HCT116 (cell line): ENCODE measurements around the gene RFX2. TPM values are rescaled to one million over a fixed set of nuclear protein-coding genes. Genes with fewer than 3 reads are reported as not detected.
A peak's percentile ranks its signal among the peaks of the same experiment; 100 is the strongest.
"Not testable (repeated sequence)": the region's sequence is repeated elsewhere in the genome, so short reads cannot be mapped to it uniquely, and the experiment has no call there.

Experiments used
- ATAC-seq: fragments of 200-7000 bp; cut with Tn5 transposase; 2 replicates; pipeline ENCODE4 v1.9.1; 2020; ENCODE audit warnings: mild to moderate bottlenecking, moderate library complexity
- BruUV-seq: library from RNA; stranded (reverse); fragments of 400-500 nt; replicated peaks from 2 replicates; lab custom pipeline; 2021; lab: Mats Ljungman, UMichigan
- CTCF ChIA-PET: fragments of 300-600 bp; sonication (Branson Sonifier 250); formaldehyde crosslinking; loops from one replicate; lab custom pipeline; 2021; ENCODE audit warnings: antibody characterized with exemption; lab: Charles Lee
- POLR2A ChIA-PET: fragments of 300-600, 350-600 bp; sonication (Branson Sonifier 250); formaldehyde crosslinking; loops from one replicate; lab custom pipeline; 2021; ENCODE audit warnings: antibody characterized with exemption; lab: Charles Lee
- RAD21 ChIA-PET, 2 experiments: fragments of 300-600 bp; sonication (Branson Sonifier 250); formaldehyde crosslinking; loops; one replicate each; lab custom pipeline; 2023; ENCODE audit warnings: low total read pairs in 2 of 2; ENCODE audit not compliant: uncharacterized antibody in 2 of 2, unreplicated experiment in 2 of 2, low non-redundant PET in 1 of 2; lab: Charles Lee
- DNase-seq: peaks from one replicate; pipeline ENCODE4 v3.0.0-alpha.2; 2010; ENCODE audit warnings: low read depth, low spot score
- H2AFZ ChIP-seq: fragments of 200-600 bp; shearing (Covaris generic), sonication (generic); 2 replicates; pipeline ENCODE4 v1.6.1; 2017; ENCODE audit warnings: low read depth, mixed run types, mixed read lengths, antibody characterized with exemption, low read length; ENCODE audit not compliant: poor library complexity, severe bottlenecking
- H3K27ac ChIP-seq: 2 replicates; pipeline ENCODE4 v1.5.1; 2012; ENCODE audit warnings: low read depth, low read length
- H3K27me3 ChIP-seq: fragments of 200-600 bp; sonication (generic); 2 replicates; pipeline ENCODE4 v1.6.1; 2016; ENCODE audit warnings: mixed run types, low read length, mixed read lengths; ENCODE audit not compliant: insufficient read depth
- H3K36me3 ChIP-seq, 2 experiments: fragments of 200-500 bp in 1 of 2; fragments of 200-600 bp in 1 of 2; sonication (Bioruptor generic) in 1 of 2; sonication (generic) in 1 of 2; 2 replicates each; pipeline versions ENCODE4 v1.5.1 to v1.6.1; 2014 to 2016; ENCODE audit warnings: low read length in 2 of 2, inconsistent platforms in 1 of 2, mixed read lengths in 1 of 2, mixed run types in 1 of 2; ENCODE audit not compliant: insufficient read depth in 2 of 2, control insufficient read depth in 1 of 2
- H3K4me1 ChIP-seq, 2 experiments: fragments of 200-600 bp in 1 of 2; sonication (generic) in 1 of 2; 2 replicates each; pipeline versions ENCODE4 v1.5.1 to v1.6.1; 2012 to 2017; ENCODE audit warnings: low read length in 2 of 2, inconsistent platforms in 1 of 2, mild to moderate bottlenecking in 1 of 2, mixed read lengths in 1 of 2, mixed run types in 1 of 2, moderate library complexity in 1 of 2; ENCODE audit not compliant: insufficient read depth in 2 of 2, control insufficient read depth in 1 of 2
- H3K4me2 ChIP-seq: fragments of 200-600 bp; sonication (generic); 2 replicates; pipeline ENCODE4 v1.6.1; 2017; ENCODE audit warnings: mixed run types, low read length, mixed read lengths
- H3K4me3 ChIP-seq, 2 experiments: fragments of 200-600 bp in 1 of 2; sonication (generic) in 1 of 2; replicated peaks in 1 of 2; 2 replicates each; pipeline ENCODE4 v1.5.1; 2011 to 2016; ENCODE audit warnings: low read length in 2 of 2, control low read depth in 1 of 2, low read depth in 1 of 2, mild to moderate bottlenecking in 1 of 2, mixed read lengths in 1 of 2, mixed run types in 1 of 2
- H3K79me2 ChIP-seq: fragments of 200-600 bp; sonication (generic); 2 replicates; pipeline ENCODE4 v1.6.1; 2017; ENCODE audit warnings: mild to moderate bottlenecking, mixed run types, low read length, moderate library complexity, mixed read lengths; ENCODE audit not compliant: insufficient read depth
- H3K9ac ChIP-seq: fragments of 200-600 bp; sonication (generic); 2 replicates; pipeline ENCODE4 v1.6.1; 2016; ENCODE audit warnings: low read length, mixed read lengths
- H3K9me2 ChIP-seq: fragments of 200-600 bp; sonication (generic), shearing (Covaris generic); 2 replicates; pipeline ENCODE4 v1.6.1; 2017; ENCODE audit warnings: mixed run types, mild to moderate bottlenecking, moderate library complexity; ENCODE audit not compliant: insufficient read depth
- H3K9me3 ChIP-seq, 2 experiments: fragments of 200-500 bp in 1 of 2; fragments of 200-600 bp in 1 of 2; sonication (Bioruptor generic) in 1 of 2; sonication (generic) in 1 of 2; 2 replicates each; pipeline ENCODE4 v1.6.1; 2014 to 2017; ENCODE audit warnings: low read length in 2 of 2, mixed read lengths in 2 of 2, inconsistent platforms in 1 of 2, low read depth in 1 of 2, mild to moderate bottlenecking in 1 of 2, mixed run types in 1 of 2, moderate library complexity in 1 of 2; ENCODE audit not compliant: control insufficient read depth in 1 of 2, insufficient read depth in 1 of 2
- H4K20me1 ChIP-seq: fragments of 200-600 bp; sonication (generic), shearing (Covaris generic); 2 replicates; pipeline ENCODE4 v1.6.1; 2017; ENCODE audit warnings: mixed run types, mild to moderate bottlenecking, moderate library complexity; ENCODE audit not compliant: insufficient read depth
- ATF3 ChIP-seq: IDR thresholded peaks from 2 replicates; pipeline ENCODE4 v1.6.1; 2012
- EGR1 ChIP-seq: IDR thresholded peaks from 2 replicates; pipeline ENCODE4 v1.6.1; 2012; ENCODE audit warnings: low read depth
- EZH2 ChIP-seq: fragments of 200-600 bp; sonication (generic); IDR thresholded peaks from 2 replicates; pipeline ENCODE4 v1.6.1; 2017; ENCODE audit warnings: antibody characterized with exemption, mixed run types
- FOSL1 ChIP-seq: IDR thresholded peaks from 2 replicates; pipeline ENCODE4 v1.6.1; 2012; ENCODE audit warnings: low read depth
- POLR2AphosphoS5 ChIP-seq: IDR thresholded peaks from 2 replicates; pipeline ENCODE4 v1.6.1; 2011; ENCODE audit warnings: mild to moderate bottlenecking, low read depth, low read length, moderate library complexity
- RAD21 ChIP-seq: IDR thresholded peaks from 2 replicates; pipeline ENCODE4 v1.6.1; 2012; ENCODE audit warnings: low read depth, mild to moderate bottlenecking
- SRF ChIP-seq: IDR thresholded peaks from 2 replicates; pipeline ENCODE4 v1.6.1; 2012; ENCODE audit warnings: low read depth
- TCF7L2 ChIP-seq: IDR thresholded peaks from 2 replicates; pipeline ENCODE4 v1.7.0; 2011; ENCODE audit warnings: borderline replicate concordance, inconsistent platforms; ENCODE audit not compliant: insufficient read depth, insufficient read length; ENCODE audit errors: extremely low read depth
- YY1 ChIP-seq: IDR thresholded peaks from 2 replicates; pipeline ENCODE4 v1.6.1; 2011; ENCODE audit warnings: low read length, low read depth, moderate library complexity, mild to moderate bottlenecking; ENCODE audit not compliant: insufficient replicate concordance; ENCODE audit errors: extremely low read depth
- intact Hi-C: fragments of 100-400 bp; cut with micrococcal nuclease; formaldehyde crosslinking; loops from 2 replicates; pipeline ENCODE4 v1.10.0; 2022
- total RNA-seq: library from RNA; stranded (reverse); gene quantifications from one replicate; pipeline ENCODE4 v1.2.1, GENCODE V29; 2021; ENCODE audit not compliant: unreplicated experiment

The RFX2 gene
- total RNA-seq, 1 experiment from 2014 or later, result 13.7 TPM

GRCh38 chr19:6109947-6110346, 353 bp downstream of the RFX2 start:
- H3K27ac ChIP-seq, result no peak overlapping the region; the same call in 1 of the 2 replicates
- H3K79me2 ChIP-seq, result peaks cover 17% of the 10 kb centered on the region
- no peaks in the 10 kb centered on the region for H3K9me3 ChIP-seq
- DNase-seq, result no peak
- H3K27me3 ChIP-seq, result no peaks in the 10 kb centered on the region
- H3K4me1 ChIP-seq, result peaks cover 6 to 14% of the 10 kb centered on the region in 2 experiments; a peak in 3 of 4 replicates
- CTCF ChIA-PET, result no interaction called here
- intact Hi-C loops, result no loop called here
- TF ChIP-seq ATF3 (no peak), TCF7L2 (no peak), SRF (no peak), EZH2 (no peak)
- H2AFZ ChIP-seq, result no peak overlapping the region
- POLR2A ChIA-PET, result no interaction called here
- H4K20me1 ChIP-seq, result no peaks in the 10 kb centered on the region
- H3K36me3 ChIP-seq, result no peaks in the 10 kb centered on the region
- ATAC-seq, result no peak
- RAD21 ChIA-PET, result no interaction called here
- H3K4me2 ChIP-seq, result peak overlapping the region; percentile 89
- BruUV-seq, result no TSS peak
- H3K9ac ChIP-seq, result peak overlapping the region; percentile 78
- H3K4me3 ChIP-seq, result peak overlapping the region; percentile 69 to 76
- H3K9me2 ChIP-seq, result no peaks in the 10 kb centered on the region

GRCh38 chr19:6108721-6109633, 1.3 kb downstream of the RFX2 start:
- Histone ChIP-seq H3K79me2 (peaks cover 17% of the 10 kb centered on the region), H3K27ac (no peak overlapping the region), H3K9me3 (no peaks in the 10 kb centered on the region), H3K9me2 (no peaks in the 10 kb centered on the region), H3K4me2 (peak overlapping the region; percentile 89), H3K4me1 (peaks cover 6 to 14% of the 10 kb centered on the region in 2 experiments; a peak in 3 of 4 replicates), H3K27me3 (no peaks in the 10 kb centered on the region), H3K9ac (peak overlapping the region; percentile 78; the same call in 1 of the 2 replicates), H3K4me3 (peak overlapping the region; percentile 69 to 76), H3K36me3 (no peaks in the 10 kb centered on the region), H2AFZ (no peak overlapping the region), H4K20me1 (no peaks in the 10 kb centered on the region)
- intact Hi-C loops, result no loop called here
- ChIA-PET CTCF (no interaction called here), POLR2A (interaction anchor here (1.6 kb wide), 1 partner anchor 16 kb away, joined by 3 read pairs; no protein-coding TSS in a partner anchor), RAD21 (no interaction called here)
- no peak for ATAC-seq
- no peak for DNase-seq
- BruUV-seq, result no TSS peak
- no peak for TF ChIP-seq FOSL1
- TF ChIP-seq POLR2AphosphoS5, result no peak
- no peak for TF ChIP-seq EGR1
- no peak for TF ChIP-seq YY1
- TF ChIP-seq RAD21, result no peak

GRCh38 chr19:6106643-6107294, 3.5 kb downstream of the RFX2 start:
- H3K4me1 ChIP-seq, result peaks cover 6 to 21% of the 10 kb centered on the region in 2 experiments; a peak in 3 of 4 replicates
- H3K36me3 ChIP-seq, H4K20me1 ChIP-seq, DNase-seq, RAD21 ChIA-PET, POLR2A ChIA-PET, H2AFZ ChIP-seq, H3K4me3 ChIP-seq, H3K9me3 ChIP-seq, ATAC-seq, BruUV-seq, H3K4me2 ChIP-seq, intact Hi-C loops, H3K27ac ChIP-seq, H3K9ac ChIP-seq, H3K27me3 ChIP-seq, H3K9me2 ChIP-seq: not testable (repeated sequence)
- H3K79me2 ChIP-seq, result peaks cover 17% of the 10 kb centered on the region
- CTCF ChIA-PET, result interaction anchor here (0.8 kb wide), 1 partner anchor 59 kb away, joined by 4 read pairs; no protein-coding TSS in a partner anchor
